Subcutaneous adipose tissue (tissue), 4 donors: ENCODE results near the gene ADAM10. TPM values are rescaled to one million over a fixed set of nuclear protein-coding genes. Genes with fewer than 3 reads are reported as not detected.

Experiments used
- total RNA-seq, 4 donors: library from RNA; depleted of rRNA; stranded (reverse); fragments of >200 nt; gene quantifications; one replicate each; pipeline ENCODE4 v1.1.0, GENCODE V29; 2016
- TF ChIP-seq, protein P1 (sequence below): fragments of 450-650 bp; IDR thresholded peaks from one replicate; pipeline ENCODE4 v1.5.1; 2016; ENCODE audit warnings: low read depth, mild to moderate bottlenecking, control low read depth, antibody characterized with exemption, moderate library complexity

ADAM10 gene
- total RNA-seq, 4 donors from 2014 or later, result 55.4 to 105 (median 57.6) TPM

DNA sequence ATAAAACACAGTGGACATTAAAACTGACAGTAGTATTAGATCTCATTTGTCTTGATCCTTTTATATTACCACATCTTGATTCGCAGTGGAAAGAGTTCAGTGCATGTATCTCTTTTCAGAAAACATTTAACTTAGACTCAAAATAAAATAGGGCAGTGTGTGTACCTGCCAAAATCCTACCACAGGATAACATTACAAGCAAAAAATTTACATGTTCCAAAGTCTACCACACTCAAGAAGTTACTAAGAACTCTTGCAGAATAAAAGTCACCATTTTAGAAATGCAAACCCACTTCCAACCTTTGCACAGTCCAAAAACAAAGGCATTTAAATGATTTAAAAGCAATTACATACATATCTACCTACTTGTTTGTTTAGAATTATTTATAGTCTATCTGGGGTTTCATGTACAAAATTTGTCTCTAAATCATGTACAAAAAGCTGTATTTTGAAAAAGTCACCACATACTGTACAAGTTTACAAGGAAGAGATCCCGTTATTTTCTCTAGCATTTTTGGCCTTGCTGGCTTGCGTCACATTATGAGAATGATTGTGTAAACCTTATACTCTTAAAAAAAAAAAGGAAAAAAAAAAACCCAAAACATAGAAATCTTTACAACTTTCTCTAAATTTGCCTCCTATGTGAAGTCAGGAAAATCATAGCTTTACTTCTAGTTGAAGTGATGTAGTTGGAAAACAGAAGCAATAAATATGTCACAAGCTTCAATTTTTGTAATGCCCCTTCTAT is 153.8 kb downstream of the ADAM10 start:
- TF ChIP-seq, protein P1, sequence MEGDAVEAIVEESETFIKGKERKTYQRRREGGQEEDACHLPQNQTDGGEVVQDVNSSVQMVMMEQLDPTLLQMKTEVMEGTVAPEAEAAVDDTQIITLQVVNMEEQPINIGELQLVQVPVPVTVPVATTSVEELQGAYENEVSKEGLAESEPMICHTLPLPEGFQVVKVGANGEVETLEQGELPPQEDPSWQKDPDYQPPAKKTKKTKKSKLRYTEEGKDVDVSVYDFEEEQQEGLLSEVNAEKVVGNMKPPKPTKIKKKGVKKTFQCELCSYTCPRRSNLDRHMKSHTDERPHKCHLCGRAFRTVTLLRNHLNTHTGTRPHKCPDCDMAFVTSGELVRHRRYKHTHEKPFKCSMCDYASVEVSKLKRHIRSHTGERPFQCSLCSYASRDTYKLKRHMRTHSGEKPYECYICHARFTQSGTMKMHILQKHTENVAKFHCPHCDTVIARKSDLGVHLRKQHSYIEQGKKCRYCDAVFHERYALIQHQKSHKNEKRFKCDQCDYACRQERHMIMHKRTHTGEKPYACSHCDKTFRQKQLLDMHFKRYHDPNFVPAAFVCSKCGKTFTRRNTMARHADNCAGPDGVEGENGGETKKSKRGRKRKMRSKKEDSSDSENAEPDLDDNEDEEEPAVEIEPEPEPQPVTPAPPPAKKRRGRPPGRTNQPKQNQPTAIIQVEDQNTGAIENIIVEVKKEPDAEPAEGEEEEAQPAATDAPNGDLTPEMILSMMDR, result no peak

DNA sequence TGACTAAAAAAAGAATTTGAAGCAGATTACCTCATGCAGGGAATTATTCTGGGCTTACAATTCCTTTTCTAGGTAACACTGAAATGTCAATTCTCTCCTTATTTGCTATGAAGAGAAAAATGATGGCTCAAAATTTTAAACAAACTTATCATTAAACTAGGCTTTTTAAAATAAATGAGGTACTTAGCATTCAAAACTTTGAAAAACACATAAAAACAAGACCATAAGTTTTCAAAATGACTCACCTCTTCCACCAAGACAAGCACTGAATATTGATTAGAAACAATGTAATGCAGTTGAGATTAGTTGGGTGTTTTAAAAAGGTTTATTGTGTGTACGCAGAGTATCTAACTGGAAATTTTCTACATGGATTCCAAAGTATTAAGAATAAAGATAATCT is 154.6 kb downstream of the ADAM10 start:
- TF ChIP-seq, protein P1, result no peak

- TF ChIP-seq, protein P1, result no peak
These were observed 155.6 kb downstream of the ADAM10 start for GRCh38 chr15:58593870-58594269.

DNA sequence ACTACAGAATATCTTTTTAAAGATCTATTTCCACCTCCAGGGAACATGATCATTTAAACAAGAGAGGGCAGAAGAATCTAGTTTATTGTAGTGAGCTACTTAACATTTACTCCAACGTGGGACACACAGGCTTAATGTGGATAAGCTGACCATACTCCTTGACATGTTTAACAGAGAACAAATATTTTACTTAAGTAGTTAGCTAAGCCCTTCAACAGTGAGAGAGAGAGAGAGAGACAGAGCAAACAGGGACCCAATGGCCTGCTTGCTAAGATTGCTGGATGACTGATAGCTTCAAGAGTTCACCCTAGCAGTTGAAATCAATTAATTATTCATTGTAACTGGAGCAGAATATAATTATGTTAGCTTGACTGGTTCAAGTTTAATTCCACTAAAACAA is 158.6 kb downstream of the ADAM10 start:
- TF ChIP-seq, protein P1, result no peak

DNA sequence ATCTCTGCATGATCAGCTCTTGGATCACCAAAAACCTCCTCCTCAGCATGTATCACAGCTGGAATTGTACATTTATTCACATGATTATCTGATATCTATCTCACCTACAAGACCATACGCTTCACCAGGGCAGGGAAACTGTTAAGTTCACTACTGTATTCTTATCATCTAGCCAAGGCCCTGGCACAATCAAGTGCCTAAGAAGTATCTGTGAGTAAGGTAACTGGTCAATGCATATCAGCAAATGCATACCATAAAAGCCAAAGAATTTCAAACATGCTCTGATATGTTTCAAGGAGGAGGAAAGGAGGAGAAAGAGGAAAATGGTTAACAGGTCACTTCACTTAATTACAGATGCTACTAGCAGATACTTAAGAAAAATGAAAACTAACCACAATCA is 159.3 kb downstream of the ADAM10 start:
- TF ChIP-seq, protein P1, result no peak

DNA sequence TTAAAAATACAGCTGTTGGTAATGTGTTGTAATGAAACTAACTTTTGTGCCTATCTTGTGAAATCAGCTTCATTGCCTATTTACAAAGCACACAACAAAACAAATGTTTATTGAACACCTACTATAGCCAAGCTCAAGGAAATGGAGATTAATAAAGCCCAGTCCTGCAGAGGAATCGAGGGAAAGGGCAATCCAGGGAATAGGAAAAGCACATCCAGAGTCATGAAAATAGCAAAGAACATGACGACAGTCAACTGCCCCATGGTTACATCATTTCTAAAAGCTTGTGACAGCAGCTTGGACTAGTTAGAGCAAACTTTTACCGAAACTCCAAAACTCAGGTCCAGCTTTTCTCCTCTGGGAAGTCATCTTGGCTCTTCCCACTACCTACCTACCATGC is 160.5 kb downstream of the ADAM10 start:
- TF ChIP-seq, protein P1, result no peak

GRCh38 chr15:58588096-58588495 is 161.4 kb downstream of the ADAM10 start:
- TF ChIP-seq, protein P1, result no peak
